Coronary artery (tissue), 2 donors: Measurements from ENCODE around the gene IZUMO1.

ENCODE experiments used
- DNase-seq: peaks from one replicate; pipeline ENCODE4 v3.0.0-alpha.2; 2017; ENCODE audit warnings: low spot score
- H3K27ac ChIP-seq, 2 donors: fragments of 200-600 bp; sonication (generic); one replicate each; pipeline ENCODE4 v1.5.1; 2016 to 2019
- H3K4me3 ChIP-seq: fragments of 200-600 bp; sonication (generic); 2 replicates; pipeline ENCODE4 v1.5.1; 2016; ENCODE audit warnings: mild to moderate bottlenecking, moderate library complexity
- TF ChIP-seq, protein P1 (sequence below): fragments of 200-600 bp; sonication (generic); IDR thresholded peaks from one replicate; pipeline ENCODE4 v1.5.1; 2019; ENCODE audit warnings: antibody characterized with exemption

Gene IZUMO1

DNA sequence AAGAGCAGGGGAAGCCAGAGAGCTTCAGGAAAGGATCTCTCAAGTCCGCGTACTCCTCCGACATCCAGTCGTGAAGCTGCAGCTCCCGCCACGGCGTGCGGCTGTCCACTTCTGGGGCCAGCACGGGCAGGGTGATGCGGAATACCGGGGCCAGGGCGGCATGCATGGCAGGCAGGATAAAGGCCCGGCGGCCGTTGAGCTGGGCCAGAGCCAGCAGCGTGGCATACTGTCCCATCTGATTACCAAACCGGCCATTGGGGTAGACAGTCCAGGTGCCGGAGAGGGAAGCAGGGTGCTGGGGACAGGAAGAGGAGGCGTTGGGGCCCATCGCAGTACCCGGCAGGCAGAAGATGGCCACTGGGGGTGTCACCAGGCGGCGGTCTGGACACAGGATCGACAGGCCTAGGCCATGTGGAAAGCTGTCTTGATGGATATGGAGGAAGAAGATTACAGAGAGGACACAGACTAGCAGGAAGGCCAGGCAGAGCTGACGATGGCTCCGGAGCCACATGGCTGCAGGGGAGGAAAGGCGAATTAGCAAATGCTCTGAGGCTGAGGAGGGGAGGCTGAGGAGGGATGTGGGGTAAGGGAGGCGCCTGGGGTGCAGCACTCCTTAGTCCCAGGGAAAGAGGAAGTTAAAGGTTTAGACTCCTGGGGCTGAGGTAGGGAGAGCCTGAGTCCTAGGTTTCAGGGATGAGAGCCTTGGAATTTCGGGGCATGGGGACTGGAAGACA lies 4.2 kb upstream of the IZUMO1 start:
- Histone ChIP-seq H3K27ac (no peak overlapping the region), H3K4me3 (no peak overlapping the region)
- no peak for DNase-seq
- TF ChIP-seq, protein P1, sequence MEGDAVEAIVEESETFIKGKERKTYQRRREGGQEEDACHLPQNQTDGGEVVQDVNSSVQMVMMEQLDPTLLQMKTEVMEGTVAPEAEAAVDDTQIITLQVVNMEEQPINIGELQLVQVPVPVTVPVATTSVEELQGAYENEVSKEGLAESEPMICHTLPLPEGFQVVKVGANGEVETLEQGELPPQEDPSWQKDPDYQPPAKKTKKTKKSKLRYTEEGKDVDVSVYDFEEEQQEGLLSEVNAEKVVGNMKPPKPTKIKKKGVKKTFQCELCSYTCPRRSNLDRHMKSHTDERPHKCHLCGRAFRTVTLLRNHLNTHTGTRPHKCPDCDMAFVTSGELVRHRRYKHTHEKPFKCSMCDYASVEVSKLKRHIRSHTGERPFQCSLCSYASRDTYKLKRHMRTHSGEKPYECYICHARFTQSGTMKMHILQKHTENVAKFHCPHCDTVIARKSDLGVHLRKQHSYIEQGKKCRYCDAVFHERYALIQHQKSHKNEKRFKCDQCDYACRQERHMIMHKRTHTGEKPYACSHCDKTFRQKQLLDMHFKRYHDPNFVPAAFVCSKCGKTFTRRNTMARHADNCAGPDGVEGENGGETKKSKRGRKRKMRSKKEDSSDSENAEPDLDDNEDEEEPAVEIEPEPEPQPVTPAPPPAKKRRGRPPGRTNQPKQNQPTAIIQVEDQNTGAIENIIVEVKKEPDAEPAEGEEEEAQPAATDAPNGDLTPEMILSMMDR = no peak

DNA sequence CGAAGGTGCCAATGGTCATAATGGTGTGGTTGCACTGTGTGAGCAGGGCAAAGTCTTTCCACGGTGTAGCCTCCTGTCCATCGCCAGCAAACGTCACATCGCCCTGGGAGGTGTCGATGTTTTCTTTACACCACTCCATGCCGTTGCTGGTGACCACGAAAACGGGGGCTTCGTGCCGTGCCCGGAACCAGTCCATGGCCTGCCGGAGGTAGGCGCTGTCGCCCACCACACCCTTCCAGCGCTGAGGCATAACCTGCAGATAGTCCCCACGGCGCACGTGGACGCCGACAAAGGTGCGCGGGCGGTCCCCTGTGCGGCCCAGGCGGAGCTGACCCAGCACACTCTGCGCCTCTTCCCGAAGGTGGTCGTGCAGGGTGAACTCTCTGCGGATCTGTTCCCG lies 3.6 kb upstream of the IZUMO1 start:
- H3K27ac ChIP-seq = no peak overlapping the region
- TF ChIP-seq, protein P1 = no peak
- H3K4me3 ChIP-seq = no peak overlapping the region
- no peak for DNase-seq

DNA sequence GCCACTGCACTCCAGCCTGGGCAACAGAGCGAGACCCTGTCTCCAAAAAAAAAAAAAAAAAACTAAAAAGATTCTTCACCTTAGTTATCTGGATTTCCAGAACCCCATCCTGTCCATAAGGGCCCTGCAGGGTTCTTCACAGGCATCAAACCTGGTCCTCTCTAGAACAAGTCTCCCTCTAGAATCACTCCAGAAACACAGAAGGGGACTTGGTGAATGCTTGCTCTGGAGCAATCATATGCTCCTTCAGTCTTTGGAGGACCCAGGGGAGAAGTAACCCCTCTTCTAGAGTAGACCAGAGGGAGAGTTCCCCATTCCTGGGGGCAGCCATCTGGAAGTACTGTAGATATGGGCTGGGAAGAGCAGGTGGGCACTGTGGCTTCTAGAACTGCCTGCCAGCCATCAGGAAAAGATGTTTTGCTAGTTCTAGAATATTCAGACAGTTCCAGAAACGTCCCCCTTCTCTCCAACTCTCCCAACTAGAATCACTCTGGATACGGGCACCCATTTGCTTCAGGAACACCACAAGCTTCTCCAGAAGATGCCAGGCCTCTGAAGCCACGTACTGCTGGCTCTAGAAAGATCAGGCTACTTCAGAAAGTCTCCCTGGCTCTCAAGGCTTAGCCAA lies 3.0 kb upstream of the IZUMO1 start:
- DNase-seq = no peak
- Histone ChIP-seq H3K4me3 (no peak overlapping the region), H3K27ac (no peak overlapping the region)
- TF ChIP-seq, protein P1 = no peak

DNA sequence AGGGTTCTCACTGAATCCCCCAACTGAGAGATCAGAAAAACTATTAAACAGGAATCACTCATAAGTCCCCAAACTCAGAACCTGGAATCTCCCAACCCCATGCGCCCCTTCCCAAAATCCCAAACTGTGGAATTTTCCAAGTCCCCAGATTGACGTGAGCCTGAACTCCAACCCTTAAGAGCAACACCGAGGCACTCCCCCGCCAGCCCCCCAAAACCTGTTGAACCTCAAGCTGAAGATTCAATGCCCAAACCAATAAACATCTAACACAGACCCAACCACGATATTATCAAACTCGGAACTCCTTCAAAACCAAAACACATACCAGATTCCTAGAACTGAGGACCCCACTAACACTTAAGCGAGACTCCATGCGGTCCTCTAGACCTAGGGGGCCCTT lies 599 bp downstream of the IZUMO1 start:
- H3K27ac ChIP-seq = no peak overlapping the region
- TF ChIP-seq, protein P1 = no peak
- H3K4me3 ChIP-seq = no peak overlapping the region
- DNase-seq = no peak

DNA sequence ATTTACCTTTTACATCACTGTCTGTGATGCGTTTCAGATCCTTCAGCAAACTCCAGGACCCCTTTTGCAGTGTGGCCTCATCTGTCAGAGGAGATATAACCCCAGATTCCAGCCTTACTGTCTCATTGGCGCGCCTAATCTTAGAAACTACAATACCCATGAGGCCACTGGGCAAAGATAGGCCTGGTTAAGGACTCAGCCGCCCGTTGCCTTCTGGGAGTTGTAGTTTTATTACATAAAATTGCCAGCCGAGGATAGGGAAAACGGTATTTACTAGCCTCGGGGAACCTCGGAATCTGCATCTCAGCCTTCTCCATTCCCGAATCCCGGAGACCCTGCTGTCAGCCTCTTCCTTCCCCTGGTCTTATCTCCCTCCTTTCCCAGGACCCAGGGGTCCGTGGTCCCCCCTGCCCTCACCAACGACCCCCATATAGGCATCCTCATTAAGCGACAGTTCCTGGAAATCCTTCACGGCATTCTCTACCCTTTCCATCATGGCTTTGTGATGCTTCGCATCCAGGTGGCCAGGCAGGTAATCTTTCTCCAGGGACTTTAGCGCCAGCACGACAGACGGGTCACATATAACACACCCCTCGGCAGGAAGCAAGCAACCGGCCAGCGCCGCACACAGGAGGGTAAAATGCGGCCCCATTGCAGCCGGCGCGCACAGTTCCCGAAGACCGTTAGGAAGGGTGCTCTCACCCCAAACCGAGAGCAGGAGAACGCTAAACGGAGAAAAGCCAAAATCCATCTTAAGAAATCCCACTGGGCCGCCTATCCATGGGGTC lies 1.3 kb downstream of the IZUMO1 start:
- H3K27ac ChIP-seq = no peak overlapping the region
- TF ChIP-seq, protein P1 = no peak
- H3K4me3 ChIP-seq = no peak overlapping the region
- DNase-seq = no peak

DNA sequence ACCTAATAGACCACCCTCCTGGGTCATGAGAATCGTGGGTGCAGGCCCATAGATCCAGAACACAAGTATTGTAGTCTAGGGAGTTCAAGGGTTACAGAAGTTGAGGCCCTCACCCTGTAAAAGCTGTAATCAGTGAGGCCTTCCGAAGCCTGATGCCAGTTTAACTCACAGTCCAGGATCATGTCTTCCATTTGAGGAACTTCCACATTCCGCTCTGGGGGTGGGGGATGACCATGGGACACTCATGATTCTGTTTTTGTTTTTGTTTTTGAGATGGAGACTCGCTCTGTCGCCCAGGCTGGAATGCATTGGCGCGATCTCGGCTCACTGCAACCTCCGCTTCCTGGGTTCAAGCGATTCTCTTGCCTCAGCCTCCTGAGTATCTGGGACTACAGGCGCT lies 4.6 kb downstream of the IZUMO1 start:
- Histone ChIP-seq H3K4me3 (no peak overlapping the region), H3K27ac (peak overlapping the region in 1 of 2 donors; percentile 64)
- DNase-seq = no peak
- TF ChIP-seq, protein P1 = no peak
